CD4-positive, alpha-beta memory T cell (primary cell): ENCODE results near the gene RPL5. TPM values are rescaled to one million over a fixed set of nuclear protein-coding genes. Genes with fewer than 3 reads are reported as not detected.

Experiments
- CTCF ChIA-PET: fragments of 350-600 bp; sonication (Branson Sonifier 250); formaldehyde crosslinking; loops from one replicate; lab custom pipeline; 2021; ENCODE audit warnings: inconsistent platforms; ENCODE audit not compliant: partially characterized antibody; lab: Charles Lee
- POLR2A ChIA-PET: fragments of 350-600 bp; sonication (Branson Sonifier 250); formaldehyde crosslinking; loops from one replicate; lab custom pipeline; 2021; ENCODE audit not compliant: partially characterized antibody; lab: Charles Lee
- DNase-seq, 5 donors: peaks; one replicate each; pipeline versions ENCODE4 v3.0.0 to v3.0.0-alpha.2; 2020 to 2022; ENCODE audit warnings: mixed read lengths in 1 of 5
- H3K27ac ChIP-seq: one replicate; pipeline ENCODE4 v1.7.0; 2013; ENCODE audit warnings: low read depth, low read length
- H3K27me3 ChIP-seq: 2 replicates; pipeline ENCODE4 v1.7.0; 2013; ENCODE audit warnings: mild to moderate bottlenecking, low read length, moderate library complexity; ENCODE audit not compliant: insufficient read depth
- H3K36me3 ChIP-seq: 2 replicates; pipeline ENCODE4 v1.7.0; 2013; ENCODE audit warnings: mild to moderate bottlenecking, low read length, moderate library complexity; ENCODE audit not compliant: insufficient read depth
- H3K4me1 ChIP-seq: 2 replicates; pipeline ENCODE4 v1.7.0; 2013; ENCODE audit warnings: mild to moderate bottlenecking, low read length, moderate library complexity; ENCODE audit not compliant: insufficient read depth
- H3K4me3 ChIP-seq, 2 donors: one replicate each; pipeline ENCODE4 v1.7.0; 2013; ENCODE audit warnings: low read length in 2 of 2, mild to moderate bottlenecking in 1 of 2
- H3K9me3 ChIP-seq, 2 donors: one replicate each; pipeline ENCODE4 v1.7.0; 2013; ENCODE audit warnings: low read length in 2 of 2, control low read depth in 1 of 2; ENCODE audit not compliant: control insufficient read depth in 1 of 2
- H3K27ac Mint-ChIP-seq, 7 donors: one replicate each; pipeline ENCODE4 v1.8.0; 2020 to 2021; ENCODE audit warnings: mixed read lengths in 7 of 7, mild to moderate bottlenecking in 6 of 7, inconsistent platforms in 3 of 7, moderate library complexity in 3 of 7
- H3K27me3 Mint-ChIP-seq, 2 donors: one replicate each; pipeline ENCODE4 v1.8.0; 2020 to 2021; ENCODE audit warnings: mixed read lengths in 2 of 2
- H3K36me3 Mint-ChIP-seq, 2 donors: one replicate each; pipeline ENCODE4 v1.8.0; 2020 to 2021; ENCODE audit warnings: mixed read lengths in 2 of 2, inconsistent platforms in 1 of 2, mild to moderate bottlenecking in 1 of 2
- H3K4me1 Mint-ChIP-seq, 4 donors: one replicate each; pipeline ENCODE4 v1.8.0; 2020 to 2021; ENCODE audit warnings: mixed read lengths in 4 of 4, mild to moderate bottlenecking in 1 of 4
- H3K4me3 Mint-ChIP-seq, 8 donors: one replicate each; pipeline ENCODE4 v1.8.0; 2020 to 2021; ENCODE audit warnings: mixed read lengths in 8 of 8, mild to moderate bottlenecking in 7 of 8, moderate library complexity in 6 of 8, inconsistent platforms in 3 of 8
- H3K9me3 Mint-ChIP-seq, 8 donors: one replicate each; pipeline ENCODE4 v1.8.0; 2020 to 2021; ENCODE audit warnings: mixed read lengths in 8 of 8, mild to moderate bottlenecking in 5 of 8, inconsistent platforms in 3 of 8, moderate library complexity in 1 of 8
- intact Hi-C: fragments of 100-400 bp; cut with micrococcal nuclease; formaldehyde crosslinking; loops from one replicate; pipeline ENCODE4 v1.15.1; 2023
- polyA plus RNA-seq, 2 donors: library from polyadenylated mRNA; unstranded; fragments of 300-500 nt; fragmentation: Illumina TruSeq; gene quantifications; one replicate each; pipeline ENCODE4 v1.2.3, GENCODE V29; 2021
- total RNA-seq, 2 experiments: library from RNA; stranded (reverse); gene quantifications; one replicate each; pipeline ENCODE4 v1.2.3, GENCODE V29; 2021

Gene RPL5
- total and polyA plus RNA-seq, 4 experiments from 2014 or later = 1,501 to 2,646 (median 1,758) TPM

DNA sequence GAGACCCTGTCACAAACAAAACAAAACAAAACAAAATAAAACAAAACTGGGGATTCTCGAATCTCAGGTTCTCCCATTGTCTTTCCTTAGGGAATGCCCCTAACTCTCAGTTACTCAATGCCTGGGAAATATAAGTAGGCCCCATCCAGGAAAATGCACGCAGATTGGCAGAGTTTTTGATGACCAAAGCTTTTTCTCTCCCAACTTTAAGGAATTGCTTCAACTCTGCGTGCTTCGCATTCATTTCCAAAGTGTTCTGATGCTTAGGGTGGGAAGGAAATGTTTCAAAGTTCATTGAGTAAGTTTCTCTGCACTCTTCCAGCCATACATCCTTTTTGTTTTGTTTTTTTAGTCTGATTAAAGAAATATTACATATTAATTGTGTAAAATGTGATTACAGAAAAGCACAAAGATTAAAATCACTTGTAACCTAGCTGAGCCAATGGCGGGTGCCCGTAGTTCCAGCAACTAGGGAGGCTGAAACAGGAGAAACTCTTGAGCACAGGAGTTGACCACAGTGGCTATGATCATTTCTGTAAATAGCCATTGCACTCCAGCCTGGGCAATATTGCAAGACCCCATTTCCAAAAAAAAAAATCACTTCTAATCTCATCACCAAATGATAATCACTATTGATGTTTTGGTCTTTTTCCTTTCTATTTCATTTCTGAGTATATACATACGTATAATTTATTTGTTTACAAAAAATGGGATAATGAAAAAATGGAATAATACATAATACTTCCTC is 28.5 kb upstream of the RPL5 start:
- H3K27ac ChIP-seq = no peak overlapping the region
- peaks cover 7% of the 10 kb centered on the region for H3K4me1 ChIP-seq
- no peak for DNase-seq
- peaks cover 0 to 7% (median 2%) of the 10 kb centered on the region in 4 donors for H3K4me1 Mint-ChIP-seq
- H3K4me3 Mint-ChIP-seq = no peak overlapping the region
- H3K36me3 Mint-ChIP-seq = no peaks in the 10 kb centered on the region
- CTCF ChIA-PET = no interaction called here
- H3K27me3 ChIP-seq = no peaks in the 10 kb centered on the region
- peaks cover 0 to 2% (median 0%) of the 10 kb centered on the region in 8 donors for H3K9me3 Mint-ChIP-seq
- POLR2A ChIA-PET = no interaction called here
- intact Hi-C loops = no loop called here
- H3K9me3 ChIP-seq = no peaks in the 10 kb centered on the region
- H3K36me3 ChIP-seq = no peaks in the 10 kb centered on the region
- H3K27ac Mint-ChIP-seq = no peak overlapping the region
- H3K27me3 Mint-ChIP-seq = no peaks in the 10 kb centered on the region
- H3K4me3 ChIP-seq = no peak overlapping the region

DNA sequence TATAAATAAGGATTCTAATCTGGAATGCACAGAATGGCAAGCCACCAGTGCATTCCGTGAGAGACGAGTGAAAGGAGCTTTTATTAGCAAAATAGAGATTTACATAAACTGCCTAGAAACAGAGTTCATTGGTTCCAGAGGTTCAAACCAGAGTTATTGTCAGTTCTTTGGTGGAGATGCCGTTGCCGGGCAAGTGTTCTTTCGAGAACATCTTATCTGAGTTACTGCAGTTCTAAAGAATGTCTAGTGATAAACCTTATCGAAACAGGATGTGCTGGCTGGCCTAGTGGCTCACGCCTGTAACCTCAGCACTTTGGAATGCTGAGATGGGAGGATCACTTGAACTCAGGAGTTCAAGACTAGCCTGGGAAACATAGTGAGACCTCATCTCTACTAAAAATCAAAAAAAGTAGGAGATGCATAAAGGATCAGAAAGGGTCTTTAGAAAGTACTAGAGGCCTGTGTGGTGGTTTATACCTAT is 27.1 kb upstream of the RPL5 start:
- intact Hi-C loops = no loop called here
- Histone ChIP-seq H3K36me3 (no peaks in the 10 kb centered on the region), H3K9me3 (no peaks in the 10 kb centered on the region), H3K4me3 (no peak overlapping the region), H3K27me3 (no peaks in the 10 kb centered on the region), H3K4me1 (peaks cover 7% of the 10 kb centered on the region), H3K27ac (no peak overlapping the region)
- peak in 3 of 5 donors; percentile 2 to 11 (median 7) for DNase-seq
- Mint-ChIP-seq H3K27me3 (no peaks in the 10 kb centered on the region), H3K9me3 (peaks cover 0 to 2% (median 0%) of the 10 kb centered on the region in 8 donors), H3K4me3 (no peak overlapping the region), H3K4me1 (peaks cover 0 to 7% (median 2%) of the 10 kb centered on the region in 4 donors), H3K27ac (no peak overlapping the region), H3K36me3 (no peaks in the 10 kb centered on the region)
- POLR2A ChIA-PET = no interaction called here
- CTCF ChIA-PET = interaction anchor here (1.0 kb wide), 1 partner anchor 13 kb away, joined by 3 read pairs; no protein-coding TSS in a partner anchor

DNA sequence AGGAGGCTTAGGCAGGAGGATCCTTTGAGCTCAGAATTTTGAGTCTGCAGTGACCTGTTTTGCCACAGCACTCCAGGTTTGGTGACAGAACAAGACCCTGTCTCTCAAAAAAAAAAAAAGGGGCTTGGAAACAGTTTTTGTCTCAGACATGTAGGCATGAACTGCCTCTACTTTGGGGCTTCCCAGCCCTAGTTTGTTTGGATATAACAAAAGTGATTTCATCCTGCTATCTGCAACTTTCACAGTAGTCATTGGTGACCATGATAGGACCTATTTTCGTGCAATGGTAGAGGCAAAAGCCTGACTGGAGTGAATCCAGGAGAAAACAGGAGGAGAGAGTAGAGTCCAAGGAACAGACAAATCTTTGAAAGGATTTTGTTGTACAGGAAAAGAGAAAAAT is 26.6 kb upstream of the RPL5 start:
- DNase-seq = no peak
- CTCF ChIA-PET = interaction anchor here (1.0 kb wide), 1 partner anchor 13 kb away, joined by 3 read pairs; no protein-coding TSS in a partner anchor
- peaks cover 0 to 2% (median 0%) of the 10 kb centered on the region in 8 donors for H3K9me3 Mint-ChIP-seq
- Histone ChIP-seq H3K36me3 (no peaks in the 10 kb centered on the region), H3K27me3 (no peaks in the 10 kb centered on the region), H3K27ac (no peak overlapping the region), H3K4me1 (peaks cover 7% of the 10 kb centered on the region), H3K4me3 (no peak overlapping the region), H3K9me3 (no peaks in the 10 kb centered on the region)
- peaks cover 0 to under 1% of the 10 kb centered on the region in 2 donors for H3K27me3 Mint-ChIP-seq
- no peak overlapping the region for H3K27ac Mint-ChIP-seq
- no peak overlapping the region for H3K4me3 Mint-ChIP-seq
- peaks cover 0 to 7% (median 2%) of the 10 kb centered on the region in 4 donors for H3K4me1 Mint-ChIP-seq
- H3K36me3 Mint-ChIP-seq = no peaks in the 10 kb centered on the region
- POLR2A ChIA-PET = no interaction called here
- intact Hi-C loops = no loop called here

DNA sequence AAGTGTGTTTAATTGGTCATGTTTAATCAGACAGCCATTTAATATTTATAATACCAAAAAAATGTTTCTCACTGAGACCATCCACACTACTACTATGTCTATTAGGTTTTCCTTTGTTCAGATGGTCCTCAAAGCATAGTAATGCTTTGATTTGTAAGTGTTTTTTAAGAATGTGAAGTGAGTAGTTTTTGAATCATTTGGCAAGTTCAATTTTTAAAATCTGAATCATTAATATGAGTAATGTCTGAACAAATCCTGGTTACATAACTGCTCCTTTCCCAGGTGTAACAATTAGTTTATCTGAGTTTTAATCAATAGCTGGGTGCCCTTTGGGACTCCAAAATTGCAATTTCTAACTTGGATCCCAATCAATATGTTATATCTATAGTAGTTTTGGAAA is 23.5 kb upstream of the RPL5 start:
- Histone ChIP-seq H3K4me1 (peaks cover 7% of the 10 kb centered on the region), H3K9me3 (no peaks in the 10 kb centered on the region), H3K27me3 (no peaks in the 10 kb centered on the region), H3K27ac (no peak overlapping the region), H3K4me3 (no peak overlapping the region), H3K36me3 (no peaks in the 10 kb centered on the region)
- no peak for DNase-seq
- CTCF ChIA-PET = no interaction called here
- intact Hi-C loops = no loop called here
- Mint-ChIP-seq H3K4me1 (peaks cover 0 to 7% (median 2%) of the 10 kb centered on the region in 4 donors), H3K36me3 (no peaks in the 10 kb centered on the region), H3K27me3 (peaks cover 2 to 5% of the 10 kb centered on the region in 2 donors), H3K9me3 (peaks cover 0 to 4% (median 0%) of the 10 kb centered on the region in 8 donors), H3K27ac (no peak overlapping the region), H3K4me3 (no peak overlapping the region)
- POLR2A ChIA-PET = no interaction called here

DNA sequence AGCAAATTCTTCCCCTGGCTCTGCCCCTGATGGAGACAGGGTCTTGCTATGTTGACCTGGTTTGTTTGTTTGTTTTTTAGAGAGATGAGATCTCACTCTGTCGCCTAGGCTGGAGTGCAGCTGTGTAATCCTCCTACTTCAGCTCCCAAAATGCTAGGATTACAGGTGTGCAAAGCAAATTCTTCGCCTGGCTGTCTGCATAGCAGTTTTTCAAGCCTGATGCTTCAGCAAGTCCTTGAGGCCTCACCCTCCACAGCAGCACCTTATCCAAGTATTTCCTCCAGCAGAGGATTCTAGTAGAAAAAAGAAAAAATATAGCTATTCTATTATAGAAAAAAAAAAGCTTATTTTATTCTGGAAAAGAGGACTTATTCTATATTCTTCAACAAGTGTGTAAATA is 15.1 kb upstream of the RPL5 start:
- Mint-ChIP-seq H3K4me3 (no peak overlapping the region), H3K36me3 (no peaks in the 10 kb centered on the region), H3K27ac (no peak overlapping the region), H3K4me1 (peaks cover 0 to 3% (median 0%) of the 10 kb centered on the region in 4 donors), H3K9me3 (peaks cover 0 to 4% (median 0%) of the 10 kb centered on the region in 8 donors), H3K27me3 (peaks cover 7 to 10% of the 10 kb centered on the region in 2 donors)
- intact Hi-C loops = no loop called here
- no peaks in the 10 kb centered on the region for H3K9me3 ChIP-seq
- CTCF ChIA-PET = interaction anchor here (0.9 to 7.4 kb wide), 7 partner anchors 12 to 821 kb away, joined by 3 to 72 read pairs (median 3); partner anchors contain the start of gene RPL5
- no peaks in the 10 kb centered on the region for H3K27me3 ChIP-seq
- no peaks in the 10 kb centered on the region for H3K4me1 ChIP-seq
- no peak for DNase-seq
- H3K4me3 ChIP-seq = no peak overlapping the region
- POLR2A ChIA-PET = no interaction called here
- no peaks in the 10 kb centered on the region for H3K36me3 ChIP-seq
- H3K27ac ChIP-seq = no peak overlapping the region

DNA sequence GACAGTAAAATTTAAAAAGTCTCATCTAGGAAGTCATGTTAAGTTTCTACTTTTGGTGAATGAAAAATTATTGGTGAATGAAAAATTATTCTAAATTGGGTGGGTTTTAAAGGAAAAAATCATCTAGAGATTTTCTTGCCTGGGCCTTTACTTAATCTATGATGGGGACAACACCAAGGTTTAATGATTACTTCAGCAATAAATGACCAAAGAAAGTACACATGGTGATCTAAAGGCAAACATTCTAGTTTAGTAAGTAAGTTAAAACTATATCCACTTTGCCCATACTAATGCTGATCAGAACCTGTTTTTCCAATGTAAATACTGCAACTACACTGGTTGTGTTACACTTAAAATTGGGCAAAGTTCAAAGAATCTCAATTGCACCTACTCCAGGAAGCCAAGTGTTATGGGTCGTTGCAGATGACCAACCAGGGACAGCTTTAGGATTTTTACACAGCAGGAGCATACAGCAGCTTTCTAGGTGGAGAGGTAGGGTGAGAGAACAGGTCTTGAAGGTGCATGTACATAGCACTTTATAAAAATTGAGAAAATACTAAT is 14.6 kb upstream of the RPL5 start:
- ChIA-PET POLR2A (no interaction called here), CTCF (interaction anchor here (0.9 to 7.4 kb wide), 7 partner anchors 11 to 821 kb away, joined by 3 to 72 read pairs (median 3); partner anchors contain the start of gene RPL5)
- Mint-ChIP-seq H3K4me1 (peaks cover 0 to 3% (median 0%) of the 10 kb centered on the region in 4 donors), H3K27ac (no peak overlapping the region), H3K27me3 (peaks cover 7 to 10% of the 10 kb centered on the region in 2 donors), H3K36me3 (no peaks in the 10 kb centered on the region), H3K4me3 (no peak overlapping the region), H3K9me3 (peaks cover 0 to 3% (median 0%) of the 10 kb centered on the region in 8 donors)
- no peak for DNase-seq
- Histone ChIP-seq H3K4me1 (no peaks in the 10 kb centered on the region), H3K27me3 (no peaks in the 10 kb centered on the region), H3K36me3 (no peaks in the 10 kb centered on the region), H3K9me3 (no peaks in the 10 kb centered on the region), H3K4me3 (no peak overlapping the region), H3K27ac (no peak overlapping the region)
- intact Hi-C loops = no loop called here
